NB4 (cell line): ENCODE data around the gene DEGS1.

Experiments used
- POLR2A ChIP-seq: IDR thresholded peaks from 2 replicates; pipeline ENCODE4 v1.6.1; 2011; ENCODE audit warnings: mild to moderate bottlenecking; ENCODE audit not compliant: insufficient read length; ENCODE audit errors: extremely low read depth
- TF ChIP-seq, protein P1 (sequence below): IDR thresholded peaks from one replicate; pipeline ENCODE4 v1.5.1; 2012; ENCODE audit warnings: low read depth, low read length

DNA sequence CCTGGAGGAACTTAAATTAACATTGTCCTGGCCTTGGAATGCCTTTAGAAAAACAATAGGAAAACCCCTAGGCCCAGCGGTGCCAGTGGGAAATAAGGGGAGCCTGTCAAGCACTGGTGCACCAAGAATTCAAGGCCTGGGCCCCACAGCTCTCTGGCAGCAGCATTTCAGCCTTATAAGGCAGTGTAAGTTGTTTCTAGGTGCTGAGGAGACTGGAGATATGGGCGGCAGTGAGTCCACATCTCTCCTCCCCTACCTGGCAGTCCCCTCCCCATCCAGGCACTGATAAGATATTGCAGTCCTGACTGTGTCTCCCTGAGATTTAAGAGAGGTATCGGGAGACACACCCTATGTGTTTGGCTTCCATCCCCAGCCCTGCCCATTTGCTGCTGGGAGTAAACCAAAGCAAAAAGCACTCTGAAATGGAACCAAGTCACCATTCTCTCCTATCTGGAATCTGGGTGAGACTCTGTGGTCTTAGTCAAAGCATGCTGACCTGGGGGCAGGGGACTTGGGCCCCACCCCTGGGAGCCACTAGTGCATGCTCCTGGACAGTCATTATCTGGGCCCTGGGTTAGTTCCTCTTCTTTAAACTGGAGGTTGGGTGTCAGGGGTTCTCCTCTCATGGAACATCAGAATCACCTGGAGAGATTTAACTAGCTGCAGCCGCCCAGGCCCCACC lies 30.5 kb downstream of the DEGS1 start:
- TF ChIP-seq, protein P1, sequence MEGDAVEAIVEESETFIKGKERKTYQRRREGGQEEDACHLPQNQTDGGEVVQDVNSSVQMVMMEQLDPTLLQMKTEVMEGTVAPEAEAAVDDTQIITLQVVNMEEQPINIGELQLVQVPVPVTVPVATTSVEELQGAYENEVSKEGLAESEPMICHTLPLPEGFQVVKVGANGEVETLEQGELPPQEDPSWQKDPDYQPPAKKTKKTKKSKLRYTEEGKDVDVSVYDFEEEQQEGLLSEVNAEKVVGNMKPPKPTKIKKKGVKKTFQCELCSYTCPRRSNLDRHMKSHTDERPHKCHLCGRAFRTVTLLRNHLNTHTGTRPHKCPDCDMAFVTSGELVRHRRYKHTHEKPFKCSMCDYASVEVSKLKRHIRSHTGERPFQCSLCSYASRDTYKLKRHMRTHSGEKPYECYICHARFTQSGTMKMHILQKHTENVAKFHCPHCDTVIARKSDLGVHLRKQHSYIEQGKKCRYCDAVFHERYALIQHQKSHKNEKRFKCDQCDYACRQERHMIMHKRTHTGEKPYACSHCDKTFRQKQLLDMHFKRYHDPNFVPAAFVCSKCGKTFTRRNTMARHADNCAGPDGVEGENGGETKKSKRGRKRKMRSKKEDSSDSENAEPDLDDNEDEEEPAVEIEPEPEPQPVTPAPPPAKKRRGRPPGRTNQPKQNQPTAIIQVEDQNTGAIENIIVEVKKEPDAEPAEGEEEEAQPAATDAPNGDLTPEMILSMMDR, result no peak
- TF ChIP-seq POLR2A, result no peak
